ENCODE measurements around the gene WNK3.
"Not testable (repeated sequence)": the region's sequence is repeated elsewhere in the genome, so short reads cannot be mapped to it uniquely, and the experiment has no call there.

The WNK3 gene

DNA sequence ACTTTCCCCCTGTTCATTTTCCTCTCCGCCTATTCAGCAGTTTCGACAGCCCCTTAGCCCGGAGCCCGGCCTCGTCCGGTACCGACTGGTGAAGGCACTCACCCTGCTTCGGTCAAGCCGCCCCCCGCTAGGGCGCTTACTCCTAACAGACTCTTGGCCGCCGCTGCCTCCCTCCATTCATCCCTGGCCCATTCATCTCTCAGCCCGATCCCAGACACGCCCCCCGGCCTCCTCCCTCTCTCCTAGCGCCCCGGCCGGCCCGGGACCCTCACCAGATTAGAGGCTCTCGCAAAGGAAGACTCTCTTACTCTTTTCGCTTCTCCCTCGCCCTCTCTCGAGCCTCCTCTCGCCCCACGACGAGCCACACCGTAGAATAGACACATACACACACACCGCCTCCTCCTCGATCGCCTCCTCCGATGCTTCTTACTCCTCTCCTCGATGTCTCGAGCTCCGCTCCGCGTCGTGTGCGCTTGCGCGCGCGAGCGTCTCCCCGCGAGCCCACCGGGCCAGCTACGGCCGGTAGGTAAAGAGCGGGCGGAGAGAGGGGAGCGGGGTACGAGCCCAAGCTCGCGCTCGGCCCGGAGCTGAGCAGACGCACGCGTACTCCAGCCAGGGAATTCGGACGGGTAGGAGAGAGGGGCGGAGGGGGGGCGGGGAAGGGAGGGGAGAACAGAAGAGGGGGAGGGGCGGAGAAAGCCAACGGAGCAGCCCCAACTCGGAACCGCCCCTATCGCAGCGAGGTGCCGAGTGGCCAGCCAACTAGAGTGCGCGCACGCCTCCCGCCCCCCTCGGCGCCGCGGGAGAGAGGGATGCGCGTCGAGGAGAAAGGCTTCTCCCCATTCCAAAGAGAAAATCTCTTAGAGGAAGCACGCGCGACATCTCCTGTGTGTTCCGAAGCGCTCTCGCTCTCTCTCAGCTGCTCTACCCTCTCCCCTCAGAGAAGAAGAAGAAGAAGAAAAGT lies at the start of gene WNK3:
Gene WNK3 (minus strand): TSS at position 633 of the 964 bp plus-strand sequence.
- Mint-ChIP-seq H3K9me3 (no peaks in the 10 kb centered on the region), H3K36me3 (ENCODE audit: low read depth) (no peaks in the 10 kb centered on the region), H3K4me1 (ENCODE audit: low read depth) (peaks cover 9% of the 10 kb centered on the region), H3K4me3 (peak within 1 kb of the TSS; percentile 79), H3K27ac (no peak within 1 kb of the TSS), H3K27me3 (ENCODE audit: low read depth) (peaks cover 40% of the 10 kb centered on the region)

DNA sequence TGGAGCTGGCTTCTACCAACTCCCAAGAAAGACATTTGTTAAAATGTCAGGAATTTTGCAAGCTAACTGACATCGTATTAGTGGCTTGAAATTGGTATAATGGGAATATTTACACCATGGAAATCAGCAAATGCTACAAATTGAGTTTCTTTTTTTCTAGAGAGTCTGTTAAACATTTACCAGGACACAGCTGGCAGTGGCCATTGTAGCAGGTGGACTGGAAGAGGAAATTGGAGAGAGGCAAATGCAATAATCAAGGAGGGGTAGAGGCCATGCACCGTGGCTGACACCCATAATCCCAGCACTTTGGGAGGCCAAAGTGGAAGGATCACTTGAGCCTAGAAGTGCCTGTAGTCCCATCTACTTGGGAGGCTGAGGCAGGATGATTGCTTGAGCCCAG lies 49.4 kb upstream of the WNK3 start:
- Mint-ChIP-seq H3K4me1 (ENCODE audit: low read depth) (peaks cover 5% of the 10 kb centered on the region), H3K4me3 (no peak overlapping the region), H3K9me3 (no peaks in the 10 kb centered on the region), H3K27ac (no peak overlapping the region), H3K36me3 (ENCODE audit: low read depth) (no peaks in the 10 kb centered on the region), H3K27me3 (ENCODE audit: low read depth) (peaks cover 20% of the 10 kb centered on the region)

DNA sequence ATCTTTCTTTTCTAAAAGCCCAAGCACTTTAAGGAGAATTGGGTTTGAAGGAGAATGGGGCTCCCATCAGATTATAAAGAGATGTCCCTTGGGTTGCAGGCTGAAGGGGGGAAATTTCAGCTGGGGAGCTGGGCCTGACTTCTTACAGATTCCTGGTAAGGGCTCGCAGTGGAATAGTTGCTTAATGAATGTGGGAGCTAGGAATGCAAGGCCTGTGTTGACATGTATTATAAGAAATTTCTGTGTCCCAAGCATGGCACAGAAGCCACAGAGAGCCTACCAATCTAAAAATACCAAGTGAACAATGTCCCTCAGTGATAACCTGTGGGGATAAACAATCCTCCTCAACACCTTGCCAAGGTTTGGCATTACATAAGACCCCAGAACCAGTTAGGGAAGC lies 39.3 kb upstream of the WNK3 start:
- no peaks in the 10 kb centered on the region for H3K36me3 Mint-ChIP-seq (ENCODE audit: low read depth)
- no peaks in the 10 kb centered on the region for H3K4me1 Mint-ChIP-seq (ENCODE audit: low read depth)
- H3K27me3 Mint-ChIP-seq (ENCODE audit: low read depth) = peaks cover 4% of the 10 kb centered on the region
- H3K4me3 Mint-ChIP-seq = no peak overlapping the region
- H3K27ac Mint-ChIP-seq = no peak overlapping the region
- H3K9me3 Mint-ChIP-seq = no peaks in the 10 kb centered on the region

DNA sequence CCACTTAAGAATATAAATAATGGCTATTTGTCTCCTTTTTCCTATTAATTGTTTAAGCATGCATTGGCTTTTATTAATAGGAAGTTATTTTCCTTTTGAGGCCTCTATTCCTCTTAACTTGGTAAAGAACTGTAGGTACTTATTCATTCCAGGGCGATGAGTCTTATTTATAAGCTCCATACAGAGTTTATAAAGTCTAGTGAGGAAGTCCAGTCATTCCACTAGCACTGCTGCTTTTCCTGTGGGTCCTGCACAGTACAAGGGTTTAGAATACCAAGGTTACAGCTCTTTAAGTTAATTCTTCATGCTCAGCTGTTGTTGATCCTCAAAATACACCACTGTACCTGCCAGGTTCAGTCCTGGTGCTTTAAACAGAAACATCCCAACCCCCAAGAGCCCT lies 28.5 kb upstream of the WNK3 start:
- Mint-ChIP-seq H3K9me3 (no peaks in the 10 kb centered on the region), H3K4me3 (no peak overlapping the region), H3K27ac (no peak overlapping the region), H3K27me3 (ENCODE audit: low read depth) (no peaks in the 10 kb centered on the region), H3K36me3 (ENCODE audit: low read depth) (no peaks in the 10 kb centered on the region), H3K4me1 (ENCODE audit: low read depth) (no peaks in the 10 kb centered on the region)

DNA sequence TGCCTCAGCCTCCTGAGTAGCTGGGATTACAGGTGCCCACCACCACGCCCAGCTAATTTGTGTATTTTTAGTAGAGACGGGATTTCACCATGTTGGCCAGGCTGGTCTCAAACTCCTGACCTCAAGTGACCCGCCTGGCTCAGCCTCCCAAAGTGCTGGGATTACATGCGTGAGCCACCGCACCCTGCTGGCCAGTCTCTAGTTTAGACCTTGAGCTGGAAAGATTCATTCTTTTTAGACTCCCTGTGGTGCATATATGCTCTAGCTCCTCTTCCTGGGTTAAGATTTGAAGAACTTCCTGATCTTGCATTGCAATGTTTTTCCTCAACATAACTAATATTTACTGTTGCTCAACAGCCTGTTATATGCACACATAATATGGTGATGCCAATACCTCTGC lies 26.8 kb upstream of the WNK3 start:
- not testable (repeated sequence) for H3K4me1 Mint-ChIP-seq (ENCODE audit: low read depth); H3K27ac Mint-ChIP-seq; H3K4me3 Mint-ChIP-seq; H3K36me3 Mint-ChIP-seq (ENCODE audit: low read depth); H3K9me3 Mint-ChIP-seq; H3K27me3 Mint-ChIP-seq (ENCODE audit: low read depth)

DNA sequence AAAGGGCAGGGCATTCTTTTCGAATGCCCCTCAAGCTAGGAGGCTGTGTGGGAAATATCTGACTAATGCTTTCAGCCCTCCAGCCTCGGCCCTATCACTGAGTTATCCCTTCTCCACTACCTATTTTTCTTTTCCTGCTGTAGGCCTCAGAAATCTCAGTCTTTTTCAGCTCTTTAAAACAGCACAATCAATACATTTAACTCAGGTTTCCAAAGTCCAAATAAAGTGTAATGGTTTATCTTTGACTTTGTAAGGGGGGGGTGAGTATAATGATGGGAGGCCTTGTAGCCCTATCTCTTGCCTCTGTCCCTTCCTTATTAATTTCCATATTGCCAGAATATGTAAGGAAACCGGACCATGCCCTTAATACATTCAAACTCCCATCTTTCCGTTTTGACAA lies 1.6 kb upstream of the WNK3 start:
- Mint-ChIP-seq H3K27me3 (ENCODE audit: low read depth) (peaks cover 40% of the 10 kb centered on the region), H3K27ac (no peak overlapping the region), H3K4me1 (ENCODE audit: low read depth) (peaks cover 9% of the 10 kb centered on the region), H3K4me3 (peak overlapping the region; percentile 25), H3K9me3 (no peaks in the 10 kb centered on the region), H3K36me3 (ENCODE audit: low read depth) (no peaks in the 10 kb centered on the region)

DNA sequence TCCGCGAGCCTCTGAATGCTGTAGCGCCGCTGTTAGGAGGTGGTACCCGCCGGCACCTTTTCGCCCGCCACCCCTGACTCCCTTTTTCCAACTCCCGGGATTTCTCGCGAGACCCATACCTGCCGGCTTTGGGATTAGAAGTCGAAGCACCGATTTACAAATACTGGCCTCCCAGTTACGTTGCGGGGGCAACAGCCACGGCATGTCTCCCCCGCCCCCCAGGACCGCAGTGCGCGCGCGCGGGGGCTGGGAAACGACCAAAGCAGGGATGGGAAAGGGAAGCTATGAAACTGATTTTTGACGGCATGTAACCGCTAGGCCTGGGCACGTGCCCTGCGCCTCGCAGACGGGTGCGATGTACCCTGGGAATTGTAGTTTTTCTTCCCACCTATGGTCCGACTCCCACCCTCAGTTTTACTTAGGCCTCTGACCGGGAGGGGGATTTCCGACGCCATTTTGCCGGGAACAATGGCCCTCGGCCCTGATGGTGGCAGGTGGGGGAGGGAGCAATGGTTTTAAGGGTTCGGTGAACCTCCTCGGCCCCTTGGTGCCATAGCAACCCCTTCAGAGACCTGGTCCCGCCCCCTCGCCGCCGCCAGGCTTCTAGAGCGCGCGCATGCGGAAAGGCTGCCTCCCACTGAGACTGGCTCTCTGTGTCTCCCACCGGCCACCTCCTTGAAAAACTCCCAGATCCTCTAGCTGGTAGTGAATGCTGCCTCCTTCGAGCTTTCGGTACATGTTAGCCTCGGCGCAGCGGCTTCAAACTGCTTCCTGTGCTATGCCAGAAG lies 772 bp upstream of the WNK3 start:
- H3K9me3 Mint-ChIP-seq = no peaks in the 10 kb centered on the region
- H3K27ac Mint-ChIP-seq = no peak overlapping the region
- no peaks in the 10 kb centered on the region for H3K36me3 Mint-ChIP-seq (ENCODE audit: low read depth)
- peaks cover 40% of the 10 kb centered on the region for H3K27me3 Mint-ChIP-seq (ENCODE audit: low read depth)
- H3K4me3 Mint-ChIP-seq = peak overlapping the region; percentile 79
- peaks cover 9% of the 10 kb centered on the region for H3K4me1 Mint-ChIP-seq (ENCODE audit: low read depth)

DNA sequence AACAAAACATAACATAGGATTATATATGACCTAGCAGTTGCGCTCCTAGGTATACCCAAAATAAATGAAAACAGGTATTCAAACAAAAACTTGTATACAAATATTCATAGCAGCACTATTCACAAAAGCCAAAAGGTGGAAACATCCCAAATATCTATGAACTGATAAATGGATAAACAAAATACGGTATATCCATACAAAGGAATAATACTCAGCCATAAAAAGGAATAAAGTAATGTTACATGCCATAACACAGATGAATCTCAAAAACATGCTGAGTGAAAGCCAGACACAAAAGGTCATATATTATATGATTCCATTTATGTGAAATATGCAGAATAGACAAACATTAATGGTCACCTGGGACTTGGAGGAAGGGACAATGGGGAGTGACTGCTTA lies 5.2 kb downstream of the WNK3 start:
- Mint-ChIP-seq H3K36me3 (ENCODE audit: low read depth) (no peaks in the 10 kb centered on the region), H3K9me3 (no peaks in the 10 kb centered on the region), H3K4me1 (ENCODE audit: low read depth) (peaks cover 9% of the 10 kb centered on the region), H3K4me3 (no peak overlapping the region), H3K27me3 (ENCODE audit: low read depth) (peaks cover 25% of the 10 kb centered on the region), H3K27ac (no peak overlapping the region)

DNA sequence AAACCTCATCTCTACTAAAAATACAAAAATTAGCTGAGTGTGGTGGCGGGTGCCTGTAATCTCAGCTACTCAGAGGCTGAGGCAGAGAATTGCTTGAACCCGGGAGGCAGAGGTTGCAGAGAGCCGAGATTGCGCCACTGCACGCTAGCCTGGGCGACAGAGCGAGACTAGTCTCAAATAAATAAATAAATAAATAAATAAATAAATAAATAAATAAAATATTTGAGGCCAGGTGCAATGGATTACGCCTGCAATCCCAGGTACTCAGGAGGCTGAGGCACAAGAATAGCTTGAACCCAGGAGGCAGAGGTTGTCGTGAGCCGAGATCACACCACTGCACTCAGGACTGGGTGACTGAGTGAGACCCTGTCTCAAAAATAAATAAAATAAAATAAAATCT lies 20.5 kb downstream of the WNK3 start:
- H3K4me3 Mint-ChIP-seq; H3K36me3 Mint-ChIP-seq (ENCODE audit: low read depth); H3K4me1 Mint-ChIP-seq (ENCODE audit: low read depth); H3K9me3 Mint-ChIP-seq; H3K27me3 Mint-ChIP-seq (ENCODE audit: low read depth); H3K27ac Mint-ChIP-seq: not testable (repeated sequence)

DNA sequence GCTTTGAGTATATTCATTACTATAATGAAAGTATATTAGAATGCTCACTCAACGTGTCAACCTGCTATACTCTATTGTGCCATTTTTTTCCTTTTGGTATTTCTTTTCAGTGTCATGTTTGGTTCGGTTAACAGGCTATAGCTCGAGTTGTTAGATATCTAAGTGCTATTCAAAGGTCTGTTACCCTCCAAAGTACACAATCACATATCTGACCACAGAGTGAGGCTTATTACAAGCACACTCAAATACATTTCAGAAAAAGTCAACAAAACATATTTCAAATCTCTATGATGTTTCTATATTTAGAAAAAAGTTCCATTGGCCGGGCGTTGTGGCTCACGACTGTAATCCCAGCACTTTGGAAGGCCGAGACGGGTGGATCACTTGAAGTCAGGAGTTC lies 32.8 kb downstream of the WNK3 start:
- H3K9me3 Mint-ChIP-seq = no peaks in the 10 kb centered on the region
- no peaks in the 10 kb centered on the region for H3K27me3 Mint-ChIP-seq (ENCODE audit: low read depth)
- H3K4me3 Mint-ChIP-seq = no peak overlapping the region
- H3K4me1 Mint-ChIP-seq (ENCODE audit: low read depth) = no peaks in the 10 kb centered on the region
- H3K27ac Mint-ChIP-seq = no peak overlapping the region
- H3K36me3 Mint-ChIP-seq (ENCODE audit: low read depth) = no peaks in the 10 kb centered on the region

DNA sequence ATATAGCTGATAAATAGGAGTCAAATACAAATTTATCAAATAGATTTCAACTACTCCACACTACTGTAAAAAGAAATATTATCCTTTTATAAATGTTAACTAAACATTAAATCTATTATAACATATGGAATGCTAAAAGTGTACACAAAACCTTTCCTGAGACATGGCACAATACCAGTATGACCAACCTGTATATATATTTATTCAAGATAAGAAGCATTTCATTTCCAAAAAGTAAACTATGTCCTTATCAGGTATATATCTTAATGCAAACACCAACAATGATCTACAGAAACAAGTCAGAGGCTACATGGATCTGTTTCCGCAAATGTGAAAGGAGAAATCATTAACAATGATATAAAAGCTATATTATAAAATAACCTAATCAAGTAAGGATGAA lies 37.8 kb downstream of the WNK3 start:
- H3K9me3 Mint-ChIP-seq = no peaks in the 10 kb centered on the region
- H3K4me3 Mint-ChIP-seq = no peak overlapping the region
- H3K27ac Mint-ChIP-seq = no peak overlapping the region
- H3K27me3 Mint-ChIP-seq (ENCODE audit: low read depth) = peaks cover 4% of the 10 kb centered on the region
- no peaks in the 10 kb centered on the region for H3K4me1 Mint-ChIP-seq (ENCODE audit: low read depth)
- no peaks in the 10 kb centered on the region for H3K36me3 Mint-ChIP-seq (ENCODE audit: low read depth)

DNA sequence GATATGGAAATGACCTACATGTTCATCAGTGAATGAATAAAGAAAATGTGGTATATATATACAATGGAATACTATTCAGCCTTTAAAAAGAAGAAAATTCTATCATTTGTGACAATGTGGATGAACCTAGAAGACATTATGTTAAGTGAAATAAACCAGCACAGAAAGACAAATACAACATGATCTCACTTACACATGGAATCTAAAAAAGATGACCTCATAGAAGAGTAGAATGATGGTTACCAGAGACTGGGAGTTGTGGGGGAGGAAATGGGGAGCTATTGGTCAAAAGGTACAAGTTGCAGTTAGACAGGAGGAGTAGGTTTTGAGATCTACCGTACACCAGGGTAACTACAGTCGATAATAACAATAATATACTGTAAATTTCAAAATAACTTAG lies 51.5 kb downstream of the WNK3 start:
- Mint-ChIP-seq H3K27ac (no peak overlapping the region), H3K4me3 (no peak overlapping the region), H3K27me3 (ENCODE audit: low read depth) (no peaks in the 10 kb centered on the region), H3K36me3 (ENCODE audit: low read depth) (no peaks in the 10 kb centered on the region), H3K9me3 (no peaks in the 10 kb centered on the region), H3K4me1 (ENCODE audit: low read depth) (no peaks in the 10 kb centered on the region)

DNA sequence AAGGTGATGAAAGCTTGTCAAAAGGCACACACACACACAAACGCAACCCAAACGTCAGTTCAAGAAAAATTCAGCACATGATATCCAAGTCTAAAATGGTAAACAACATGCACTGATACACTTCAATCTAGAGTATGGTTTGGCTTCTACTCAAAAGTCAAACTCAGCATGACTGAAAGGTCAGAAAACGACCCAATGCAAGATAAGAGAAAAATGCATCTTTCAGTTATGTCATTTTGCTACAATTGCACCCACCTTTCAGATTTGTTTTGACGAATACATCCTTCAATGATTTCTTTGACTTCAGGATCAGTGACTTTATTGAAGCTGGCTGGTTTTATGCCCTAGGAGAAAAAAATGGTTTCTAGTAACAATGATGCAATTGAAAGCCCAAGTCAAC lies 56.3 kb downstream of the WNK3 start:
- H3K9me3 Mint-ChIP-seq = no peaks in the 10 kb centered on the region
- no peak overlapping the region for H3K27ac Mint-ChIP-seq
- no peaks in the 10 kb centered on the region for H3K4me1 Mint-ChIP-seq (ENCODE audit: low read depth)
- no peaks in the 10 kb centered on the region for H3K27me3 Mint-ChIP-seq (ENCODE audit: low read depth)
- no peaks in the 10 kb centered on the region for H3K36me3 Mint-ChIP-seq (ENCODE audit: low read depth)
- H3K4me3 Mint-ChIP-seq = no peak overlapping the region

DNA sequence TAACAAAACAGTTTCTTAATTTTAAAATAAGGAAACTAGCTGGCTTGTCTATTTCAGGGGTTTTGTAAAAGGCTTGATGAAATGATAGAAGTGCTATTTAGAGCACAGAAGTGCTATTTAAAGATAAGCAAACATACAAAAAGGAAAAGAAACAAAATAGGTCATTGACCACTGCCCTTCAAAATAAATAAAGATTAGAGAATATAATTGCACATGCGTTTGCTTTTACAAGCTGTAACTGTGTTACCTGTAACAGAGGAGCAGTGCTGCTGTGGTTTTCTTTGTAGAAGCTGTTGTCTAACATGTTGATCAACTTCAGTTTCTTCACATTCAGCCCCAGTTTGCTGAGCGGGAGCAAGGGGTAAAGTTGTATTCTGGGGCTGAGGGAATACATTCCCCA lies 63.5 kb downstream of the WNK3 start:
- Mint-ChIP-seq H3K4me1 (ENCODE audit: low read depth) (no peaks in the 10 kb centered on the region), H3K27me3 (ENCODE audit: low read depth) (no peaks in the 10 kb centered on the region), H3K9me3 (no peaks in the 10 kb centered on the region), H3K4me3 (no peak overlapping the region), H3K36me3 (ENCODE audit: low read depth) (no peaks in the 10 kb centered on the region), H3K27ac (no peak overlapping the region)

DNA sequence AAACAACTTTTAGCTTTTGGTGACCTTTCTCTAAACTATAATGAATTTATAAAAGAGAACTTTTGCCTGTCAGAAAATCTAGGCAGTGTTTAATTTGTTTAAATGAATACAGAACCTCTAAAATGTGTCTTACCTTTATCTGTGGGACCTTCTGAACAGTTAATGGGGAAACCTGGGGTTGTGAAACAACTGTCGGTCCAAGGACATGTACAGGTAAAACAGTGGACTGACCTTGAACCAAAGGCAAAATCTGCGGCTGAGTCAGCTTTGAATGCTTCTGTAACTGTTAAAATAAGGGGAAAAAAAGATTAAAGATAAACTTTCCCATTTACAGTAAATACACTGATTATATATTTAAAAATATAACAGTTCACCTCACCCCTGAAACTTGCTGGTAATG lies 65.1 kb downstream of the WNK3 start:
- no peak overlapping the region for H3K4me3 Mint-ChIP-seq
- no peaks in the 10 kb centered on the region for H3K36me3 Mint-ChIP-seq (ENCODE audit: low read depth)
- no peaks in the 10 kb centered on the region for H3K4me1 Mint-ChIP-seq (ENCODE audit: low read depth)
- H3K9me3 Mint-ChIP-seq = no peaks in the 10 kb centered on the region
- H3K27ac Mint-ChIP-seq = no peak overlapping the region
- H3K27me3 Mint-ChIP-seq (ENCODE audit: low read depth) = no peaks in the 10 kb centered on the region

Data from T-helper 1 cell treated with Interleukin-12 subunit alpha and Interleukin-12 subunit beta and Interleukin-4 antibody, amounts not matched to agents 30 μg/mL and 1 μg/mL, for 36 hours (primary cell).